OCI-M1 (cell line): Measurements from ENCODE around the gene DNAH14.
"Not testable (repeated sequence)": the region's sequence is repeated elsewhere in the genome, so short reads cannot be mapped to it uniquely, and the experiment has no call there.

ENCODE experiments used
- DNase-seq: peaks from one replicate; lab custom pipeline; 2025; lab: John Stamatoyannopoulos, UW

The DNAH14 gene

GRCh38 chr1:225257081-225257480, 327.6 kb downstream of the DNAH14 start:
- DNase-seq, result no peak

- peak; percentile 6 for DNase-seq
These were observed 329.3 kb downstream of the DNAH14 start for GRCh38 chr1:225258811-225259210.

GRCh38 chr1:225259542-225259941, 330.1 kb downstream of the DNAH14 start:
- no peak for DNase-seq

- no peak for DNase-seq
These were observed 330.8 kb downstream of the DNAH14 start for GRCh38 chr1:225260319-225260718.

- DNase-seq, result no peak
These were observed 348.0 kb downstream of the DNAH14 start for GRCh38 chr1:225277445-225277844.

- peak; percentile 20 for DNase-seq
These were observed 351.1 kb downstream of the DNAH14 start for GRCh38 chr1:225280563-225280962.

GRCh38 chr1:225290244-225290643, 360.8 kb downstream of the DNAH14 start:
- DNase-seq, result no peak

- DNase-seq, result no peak
These were observed 370.1 kb downstream of the DNAH14 start for GRCh38 chr1:225299624-225300023.

- DNase-seq, result no peak
These were observed 370.9 kb downstream of the DNAH14 start for GRCh38 chr1:225300381-225300780.

GRCh38 chr1:225304996-225305395, 375.5 kb downstream of the DNAH14 start:
- no peak for DNase-seq

- DNase-seq, result not testable (repeated sequence)
These were observed 381.1 kb downstream of the DNAH14 start for GRCh38 chr1:225310544-225310943.

GRCh38 chr1:225318706-225319575, 389.5 kb downstream of the DNAH14 start:
- peak; percentile 84 for DNase-seq

- no peak for DNase-seq
These were observed 390.4 kb downstream of the DNAH14 start for GRCh38 chr1:225319871-225320270.

- DNase-seq, result no peak
These were observed 392.3 kb downstream of the DNAH14 start for GRCh38 chr1:225321784-225322183.

GRCh38 chr1:225329041-225329440, 399.6 kb downstream of the DNAH14 start:
- DNase-seq, result no peak

- not testable (repeated sequence) for DNase-seq
These were observed 400.5 kb downstream of the DNAH14 start for GRCh38 chr1:225329996-225330395.

- DNase-seq, result no peak
These were observed 403.2 kb downstream of the DNAH14 start for GRCh38 chr1:225332686-225333085.

- DNase-seq, result not testable (repeated sequence)
These were observed 405.8 kb downstream of the DNAH14 start for GRCh38 chr1:225335098-225335778.

GRCh38 chr1:225338545-225338944, 409.1 kb downstream of the DNAH14 start:
- no peak for DNase-seq

- DNase-seq, result no peak
These were observed 412.2 kb downstream of the DNAH14 start for GRCh38 chr1:225341642-225342041.

GRCh38 chr1:225342695-225343094, 413.2 kb downstream of the DNAH14 start:
- DNase-seq, result no peak

GRCh38 chr1:225343618-225344017, 414.1 kb downstream of the DNAH14 start:
- DNase-seq, result peak; percentile 71

- DNase-seq, result peak; percentile 32
These were observed 417.7 kb downstream of the DNAH14 start for GRCh38 chr1:225347123-225347683.
